NB4 (cell line): Measurements from ENCODE around the gene GPATCH8.

ENCODE experiments used
- DNase-seq: peaks from one replicate; pipeline ENCODE4 v3.0.0; 2010; ENCODE audit warnings: low read depth
- H3K4me3 ChIP-seq: one replicate; pipeline ENCODE4 v1.5.1; 2011; ENCODE audit warnings: mild to moderate bottlenecking, low read depth, low read length, moderate library complexity
- CTCF ChIP-seq: IDR thresholded peaks from one replicate; pipeline ENCODE4 v1.5.1; 2012; ENCODE audit warnings: low read depth, low read length
- MAX ChIP-seq: IDR thresholded peaks from 2 replicates; pipeline ENCODE4 v1.6.1; 2011; ENCODE audit warnings: low read depth, low read length
- MYC ChIP-seq: IDR thresholded peaks from 2 replicates; pipeline ENCODE4 v1.6.1; 2011; ENCODE audit warnings: low read depth, low read length
- POLR2A ChIP-seq: IDR thresholded peaks from 2 replicates; pipeline ENCODE4 v1.6.1; 2011; ENCODE audit warnings: mild to moderate bottlenecking; ENCODE audit not compliant: insufficient read length; ENCODE audit errors: extremely low read depth

Gene GPATCH8

GRCh38 chr17:44362949-44363612 lies 140.1 kb downstream of the GPATCH8 start:
- TF ChIP-seq CTCF, result no peak
- TF ChIP-seq MYC, result no peak
- no peak for TF ChIP-seq POLR2A
- TF ChIP-seq MAX, result no peak
- DNase-seq, result peak; percentile 37
- H3K4me3 ChIP-seq, result peak overlapping the region; percentile 25

GRCh38 chr17:44362459-44362948 lies 140.7 kb downstream of the GPATCH8 start:
- TF ChIP-seq POLR2A (no peak), CTCF (no peak), MAX (no peak), MYC (no peak)
- no peak overlapping the region for H3K4me3 ChIP-seq
- no peak for DNase-seq

- no peak for TF ChIP-seq POLR2A
- no peak for TF ChIP-seq CTCF
- TF ChIP-seq MYC, result no peak
- no peak for TF ChIP-seq MAX
Measured at GRCh38 chr17:44361292-44362260, 141.6 kb downstream of the GPATCH8 start.

GRCh38 chr17:44360826-44361225 lies 142.4 kb downstream of the GPATCH8 start:
- no peak overlapping the region for H3K4me3 ChIP-seq
- no peak for DNase-seq
- TF ChIP-seq CTCF (no peak), MAX (no peak), MYC (no peak), POLR2A (no peak)

More at GRCh38 chr17:44361292-44362260, 141.6 kb downstream of the GPATCH8 start:
- H3K4me3 ChIP-seq, result no peak overlapping the region
- DNase-seq, result no peak

GRCh38 chr17:44360144-44360533 lies 143.1 kb downstream of the GPATCH8 start:
- no peak for DNase-seq
- TF ChIP-seq POLR2A (no peak), MAX (no peak), CTCF (no peak), MYC (no peak)

More at GRCh38 chr17:44360144-44360533, 143.1 kb downstream of the GPATCH8 start:
- no peak overlapping the region for H3K4me3 ChIP-seq
